LNCaP clone FGC (cell line): ENCODE data around the gene FNDC3B.

Experiments used
- DNase-seq: peaks from one replicate; pipeline ENCODE4 v3.0.0-alpha.2; 2011; ENCODE audit warnings: low read depth
- H3K4me3 ChIP-seq: 2 replicates; pipeline ENCODE4 v1.5.1; 2011; ENCODE audit warnings: mild to moderate bottlenecking, low read depth, low read length, control low read depth
- CTCF ChIP-seq: IDR thresholded peaks from 2 replicates; pipeline ENCODE4 v1.5.1; 2012; ENCODE audit warnings: mild to moderate bottlenecking; ENCODE audit not compliant: control insufficient read depth, insufficient read depth; ENCODE audit errors: extremely low read depth

Gene FNDC3B

GRCh38 chr3:172309741-172310427, 270.5 kb downstream of the FNDC3B start:
- no peak overlapping the region for H3K4me3 ChIP-seq

GRCh38 chr3:172310428-172310760, 271.0 kb downstream of the FNDC3B start:
- no peak overlapping the region for H3K4me3 ChIP-seq
- TF ChIP-seq CTCF = no peak
- DNase-seq = no peak

More at GRCh38 chr3:172309741-172310427, 270.5 kb downstream of the FNDC3B start:
- DNase-seq = no peak
- no peak for TF ChIP-seq CTCF

GRCh38 chr3:172311217-172311616, 271.8 kb downstream of the FNDC3B start:
- no peak for TF ChIP-seq CTCF
- DNase-seq = no peak
- no peak overlapping the region for H3K4me3 ChIP-seq

GRCh38 chr3:172312001-172312400, 272.6 kb downstream of the FNDC3B start:
- TF ChIP-seq CTCF = no peak
- no peak for DNase-seq
- no peak overlapping the region for H3K4me3 ChIP-seq

GRCh38 chr3:172312711-172313110, 273.3 kb downstream of the FNDC3B start:
- H3K4me3 ChIP-seq = no peak overlapping the region
- no peak for DNase-seq
- TF ChIP-seq CTCF = no peak

- H3K4me3 ChIP-seq = no peak overlapping the region
- no peak for DNase-seq
- no peak for TF ChIP-seq CTCF
Measured at GRCh38 chr3:172313671-172314070, 274.3 kb downstream of the FNDC3B start.

GRCh38 chr3:172314591-172315160, 275.3 kb downstream of the FNDC3B start:
- DNase-seq = peak; percentile 59
- no peak for TF ChIP-seq CTCF
- no peak overlapping the region for H3K4me3 ChIP-seq
